GM12891 (cell line): ENCODE measurements around the gene OTX1.

Experiments used
- PAX5 ChIP-seq: IDR thresholded peaks from 2 replicates; pipeline ENCODE4 v1.6.1; 2011; ENCODE audit warnings: low read length, moderate library complexity, mild to moderate bottlenecking; ENCODE audit not compliant: insufficient read depth, severe bottlenecking
- POLR2A ChIP-seq: IDR thresholded peaks from 2 replicates; pipeline ENCODE4 v1.6.1; 2011; ENCODE audit warnings: low read depth, low read length, control low read depth
- POLR2AphosphoS5 ChIP-seq: IDR thresholded peaks from 2 replicates; pipeline ENCODE4 v1.6.1; 2011; ENCODE audit warnings: low read depth, low read length, control low read depth
- POU2F2 ChIP-seq: IDR thresholded peaks from 2 replicates; pipeline ENCODE4 v1.6.1; 2011; ENCODE audit warnings: low read depth, mild to moderate bottlenecking, control low read depth, low read length, moderate library complexity
- TAF1 ChIP-seq: IDR thresholded peaks from 2 replicates; pipeline ENCODE4 v1.6.1; 2011; ENCODE audit warnings: low read depth, low read length, control low read depth

DNA sequence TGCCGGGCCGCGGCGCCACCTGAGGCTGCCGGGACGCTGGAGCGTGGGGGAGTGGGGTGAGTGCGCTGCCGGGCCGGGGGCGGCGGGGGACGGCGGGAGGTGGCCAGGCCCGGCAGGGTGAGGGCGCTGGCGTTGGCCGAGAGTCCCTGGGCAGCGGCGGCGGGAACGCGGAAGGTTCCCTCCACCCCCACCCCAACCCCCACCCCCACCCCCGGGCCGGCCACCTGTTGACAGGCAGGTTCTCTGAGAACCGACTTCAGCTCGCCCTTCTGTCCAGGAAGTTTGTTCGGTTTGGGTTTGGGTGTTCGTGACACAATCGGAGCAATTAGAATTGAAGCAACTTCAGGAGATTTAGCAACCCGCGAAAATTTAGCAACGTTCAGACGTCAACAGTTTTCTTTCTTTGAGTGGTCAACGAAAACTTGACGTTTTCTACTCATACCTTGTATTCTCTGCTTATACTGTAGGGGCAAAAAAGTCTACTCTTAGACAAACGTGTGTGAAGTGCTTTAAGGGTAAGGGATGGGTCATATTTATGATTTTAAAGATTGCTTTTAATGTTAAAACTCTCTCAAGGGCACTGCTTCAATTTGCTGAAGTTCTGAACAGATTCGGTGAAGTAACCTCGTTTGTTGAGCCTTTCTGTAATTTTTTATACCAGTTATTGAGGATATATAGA, 9.3 kb downstream of the OTX1 start:
- TF ChIP-seq TAF1: no peak
- TF ChIP-seq POLR2A: no peak
- no peak for TF ChIP-seq PAX5
- no peak for TF ChIP-seq POLR2AphosphoS5
- no peak for TF ChIP-seq POU2F2
